ENCODE results near the gene SEC23IP.

- TF ChIP-seq POLR2A (IDR thresholded peaks at IDR 0.05; ENCODE audit: low read length): no peak
- no peak for TF ChIP-seq GATA1 (IDR thresholded peaks at IDR 0.05; ENCODE audit: low read depth, low read length)
These were observed 3.6 kb downstream of the SEC23IP start for GRCh38 chr10:119896061-119896655.
